ENCODE measurements around the gene FAM210A.

Gene FAM210A

GRCh38 chr18:13646633-13647032 is 79.7 kb downstream of the FAM210A start:
- no peak for DNase-seq (ENCODE audit: low read depth, low spot score)

GRCh38 chr18:13645093-13645492 is 81.3 kb downstream of the FAM210A start:
- no peak for DNase-seq (ENCODE audit: low read depth, low spot score)

GRCh38 chr18:13643261-13643751 is 83.1 kb downstream of the FAM210A start:
- no peak for DNase-seq (ENCODE audit: low read depth, low spot score)

- DNase-seq (ENCODE audit: low read depth, low spot score): no peak
Observed at GRCh38 chr18:13642440-13642827, 83.9 kb downstream of the FAM210A start.

DNA sequence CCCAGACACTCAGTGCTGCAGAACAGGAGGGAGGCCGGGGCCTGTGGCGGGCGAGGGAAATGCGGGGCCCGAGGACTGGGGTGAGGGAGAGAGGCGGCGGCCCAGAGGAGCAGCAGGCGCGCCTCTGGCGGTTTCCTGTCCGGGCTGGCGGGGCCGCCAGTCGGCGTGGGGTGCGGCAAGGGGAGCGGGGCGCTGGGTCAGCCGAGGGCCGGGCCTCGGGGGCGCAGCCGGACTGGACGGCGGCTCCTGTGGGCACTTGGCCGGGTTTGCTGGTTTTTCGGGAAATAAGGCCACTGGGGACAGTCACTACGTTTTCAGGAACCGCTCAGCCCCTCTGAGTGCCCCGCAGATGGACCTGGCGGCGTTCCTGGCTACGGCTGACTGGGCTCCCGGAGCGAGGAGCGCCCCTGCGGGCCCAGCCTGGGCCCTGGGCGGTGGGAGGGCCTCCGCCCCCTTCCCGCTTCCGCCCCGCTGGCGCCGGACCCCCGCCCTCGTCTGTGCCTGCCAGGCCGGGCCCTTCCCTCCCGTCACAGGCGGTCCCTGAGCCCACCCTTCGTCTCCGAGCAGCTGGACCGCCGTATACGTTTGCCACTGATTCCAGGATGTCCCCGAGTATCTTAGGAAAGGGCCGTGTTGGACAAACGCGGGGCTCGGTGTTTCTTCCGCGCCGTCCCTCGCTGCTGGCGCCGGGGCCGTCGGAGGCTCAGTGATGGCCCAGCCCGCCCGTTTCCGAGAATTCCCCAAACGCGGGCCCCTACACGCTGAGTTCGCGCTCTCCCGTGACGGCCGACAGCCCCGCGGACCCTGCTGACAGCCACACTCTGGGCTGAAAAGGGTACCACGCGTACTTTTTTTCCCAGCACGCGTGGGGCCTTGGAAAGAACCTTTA is 84.6 kb downstream of the FAM210A start:
- no peak for DNase-seq (ENCODE audit: low read depth, low spot score)

DNA sequence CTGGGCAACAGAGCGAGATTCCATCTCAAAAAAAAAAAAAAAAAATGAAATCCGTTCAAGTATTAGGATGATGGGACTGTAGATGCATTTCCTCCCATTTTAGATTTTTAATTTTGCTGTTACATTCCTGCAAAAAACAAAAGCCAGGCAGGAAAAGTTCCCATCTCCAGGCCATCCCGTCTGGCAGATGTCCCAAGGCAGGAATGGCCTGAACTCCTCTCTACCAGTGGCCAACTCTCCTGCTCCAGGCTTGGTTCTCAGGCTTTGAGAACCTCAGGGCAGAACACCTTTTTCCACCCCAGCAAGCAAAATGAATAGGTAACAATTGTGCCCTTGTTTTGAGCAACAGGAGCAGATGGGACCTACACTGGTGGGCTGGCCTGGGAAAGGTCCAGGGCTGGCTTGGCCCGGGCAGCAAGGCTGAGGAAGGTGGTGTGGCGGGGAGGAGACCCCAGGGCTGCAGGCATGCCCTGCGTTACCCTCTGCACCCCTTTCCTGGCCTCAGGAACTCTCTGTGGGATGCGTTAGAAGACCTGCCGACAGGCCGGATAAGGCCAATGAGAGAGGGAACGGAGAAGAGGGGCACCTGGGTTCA is 86.0 kb downstream of the FAM210A start:
- no peak for DNase-seq (ENCODE audit: low read depth, low spot score)

GRCh38 chr18:13638719-13639595 is 87.4 kb downstream of the FAM210A start:
- no peak for DNase-seq (ENCODE audit: low read depth, low spot score)

DNA sequence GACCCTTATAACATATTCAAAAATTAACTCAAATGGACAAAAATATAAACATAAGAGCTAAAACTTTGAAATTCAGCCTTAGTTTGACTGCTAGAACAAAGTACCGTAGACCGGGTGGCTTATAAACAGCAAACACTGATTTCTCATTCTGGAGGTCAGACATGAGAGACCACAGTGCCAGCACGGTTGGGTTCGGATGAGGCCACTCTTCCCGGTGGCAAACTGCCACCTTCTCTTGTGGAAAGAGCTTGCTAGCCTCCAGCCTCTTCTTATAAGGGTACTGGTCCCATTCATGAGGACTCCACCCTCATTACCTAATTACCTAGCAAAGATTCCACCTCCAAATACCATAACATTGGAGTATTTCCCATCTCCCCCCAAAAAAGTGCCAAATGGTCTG is 91.3 kb downstream of the FAM210A start:
- no peak for DNase-seq (ENCODE audit: low read depth, low spot score)

DNA sequence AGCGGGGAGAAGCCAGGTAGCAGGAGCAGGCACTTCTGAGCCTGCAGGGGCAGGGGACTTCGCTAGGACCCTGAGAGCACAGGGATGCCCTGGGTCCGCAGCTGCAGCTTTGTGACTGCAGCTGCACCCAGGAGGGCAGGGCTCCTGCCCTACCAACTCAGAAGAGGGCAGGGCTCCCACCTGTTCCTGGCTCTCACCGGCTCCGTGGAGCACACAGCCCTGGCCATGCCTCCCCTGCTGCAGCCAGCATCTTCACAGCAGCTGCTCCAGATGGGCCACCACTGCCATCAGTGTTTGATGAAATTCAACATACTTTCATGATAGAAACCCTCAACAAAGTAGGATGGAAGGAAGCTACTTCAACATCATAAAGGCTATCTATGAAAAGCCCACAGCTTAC is 92.7 kb downstream of the FAM210A start:
- DNase-seq (ENCODE audit: low read depth, low spot score): no peak

DNA sequence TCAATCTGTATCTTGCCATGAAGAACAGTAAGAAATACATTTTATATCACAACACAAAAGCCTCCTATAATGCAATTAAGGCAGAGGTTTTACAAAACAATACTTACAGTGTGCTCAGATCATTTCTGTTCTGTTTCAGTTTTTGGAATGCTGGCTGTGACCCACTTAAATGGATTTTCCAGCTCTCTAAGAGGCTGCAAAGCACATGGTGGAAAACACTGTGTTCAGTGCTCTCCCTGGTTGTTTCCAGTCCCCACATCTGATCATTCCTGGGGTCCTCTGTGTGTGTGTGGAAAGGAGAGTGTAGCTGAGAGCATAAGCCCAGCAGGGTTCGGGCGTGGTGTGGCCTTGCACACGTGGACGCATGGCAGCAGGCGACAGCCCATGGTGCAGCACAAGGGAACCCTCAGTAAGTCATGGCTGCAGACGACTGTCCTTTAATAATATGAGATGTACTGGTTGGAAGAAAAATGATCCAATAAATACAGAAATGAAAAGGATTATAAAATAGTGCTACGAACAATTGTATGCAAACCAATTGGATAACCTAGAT is 95.6 kb downstream of the FAM210A start:
- DNase-seq (ENCODE audit: low read depth, low spot score): no peak

DNA sequence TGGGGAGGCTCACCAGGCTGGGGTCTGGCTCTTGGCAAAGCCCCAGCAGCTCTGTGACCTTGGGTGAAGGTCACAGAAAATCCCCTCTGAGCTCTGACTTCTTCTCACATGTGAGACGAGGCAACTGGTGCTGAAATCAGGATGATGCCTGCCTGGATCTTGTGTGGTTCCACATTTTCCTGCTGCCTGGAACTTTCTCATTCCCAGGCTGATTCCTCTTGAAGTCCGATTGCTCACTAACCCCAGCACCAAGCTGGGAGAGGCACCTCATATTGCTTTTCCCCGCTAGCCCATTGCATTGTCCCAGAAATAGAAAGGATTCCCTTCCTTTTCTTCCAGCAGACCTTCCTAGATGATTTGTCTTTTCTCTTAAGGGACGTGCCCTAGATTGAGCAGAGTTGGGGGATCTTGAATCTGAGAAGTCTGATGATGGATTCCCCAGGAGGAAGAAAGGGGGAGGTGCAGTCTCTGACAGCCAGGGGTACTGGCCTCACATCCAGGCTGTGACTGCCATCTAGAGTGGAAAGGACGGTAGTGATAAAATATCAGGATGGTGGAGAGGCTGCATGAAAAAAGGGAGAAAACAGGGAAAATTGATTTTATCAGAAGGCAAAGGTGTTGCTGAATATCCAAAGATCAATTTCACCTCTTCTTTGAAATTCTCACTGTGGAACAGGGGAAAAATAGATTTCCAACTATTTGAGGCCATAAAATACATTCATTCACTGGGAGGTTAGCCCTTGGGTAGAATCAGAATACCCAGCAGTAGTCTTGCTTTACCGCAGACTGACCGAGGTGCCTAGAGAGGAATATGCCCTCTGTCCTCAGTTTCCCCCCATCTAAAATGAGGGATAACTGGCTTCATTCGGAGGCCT is 96.3 kb downstream of the FAM210A start:
- no peak for DNase-seq (ENCODE audit: low read depth, low spot score)

DNA sequence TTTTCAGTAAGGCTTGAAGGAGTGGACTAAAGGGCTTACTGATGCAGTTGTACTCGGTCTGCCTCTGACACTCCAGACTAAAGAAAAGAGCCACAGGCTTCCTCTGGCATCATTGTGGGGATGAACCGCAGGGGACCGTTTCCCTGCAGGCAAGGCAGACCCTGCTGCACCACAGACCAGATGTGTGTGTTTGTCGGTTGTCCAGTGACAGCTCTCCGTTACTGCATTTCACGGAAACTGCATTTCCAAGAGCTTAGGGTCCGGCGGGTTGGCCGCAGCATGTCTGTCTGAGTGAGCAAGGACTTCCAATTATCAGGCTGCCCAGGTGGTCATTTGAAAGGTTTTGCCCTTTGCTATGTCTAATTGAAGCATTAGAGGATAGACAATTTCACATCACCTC is 98.1 kb downstream of the FAM210A start:
- no peak for DNase-seq (ENCODE audit: low read depth, low spot score)

DNA sequence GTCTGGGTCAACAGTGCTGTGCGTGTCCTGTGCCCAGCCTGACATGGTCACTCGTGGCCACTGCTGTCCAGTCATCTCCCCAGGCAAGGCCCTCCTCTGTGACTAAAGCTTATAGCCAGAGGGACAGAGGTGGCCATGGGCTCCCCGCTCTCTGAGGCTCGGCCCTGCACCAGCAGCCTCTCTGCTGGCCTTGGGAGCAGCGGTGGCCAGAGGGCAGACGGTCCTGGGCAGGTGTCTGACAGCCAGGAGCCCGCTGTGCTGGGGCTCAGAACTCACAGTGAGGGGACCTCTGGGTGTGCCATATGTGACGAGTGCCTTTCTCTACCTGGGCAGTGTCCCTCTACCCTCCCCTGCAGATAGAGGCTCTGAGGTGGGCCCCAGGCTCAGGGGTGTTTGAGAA is 98.7 kb downstream of the FAM210A start:
- no peak for DNase-seq (ENCODE audit: low read depth, low spot score)

DNA sequence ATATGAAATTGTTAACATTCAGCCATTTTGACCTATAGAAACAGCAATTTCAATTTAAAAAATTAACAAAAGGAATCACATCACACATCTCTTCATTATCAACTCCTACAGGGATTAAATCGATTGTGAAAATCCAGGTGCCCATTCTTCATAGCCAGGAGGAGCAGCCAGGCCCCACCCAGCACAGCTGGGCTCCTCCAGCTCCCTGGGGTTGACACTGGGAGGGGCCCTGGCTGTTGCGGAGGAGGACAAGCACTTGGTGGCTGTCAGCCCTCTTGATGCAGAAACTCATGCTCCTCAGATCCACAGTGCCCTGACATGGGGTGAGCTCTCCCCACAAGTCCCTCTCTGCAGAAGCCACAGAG is 99.8 kb downstream of the FAM210A start:
- no peak for DNase-seq (ENCODE audit: low read depth, low spot score)

GRCh38 chr18:13625843-13626543 is 100.4 kb downstream of the FAM210A start:
- no peak for DNase-seq (ENCODE audit: low read depth, low spot score)

DNA sequence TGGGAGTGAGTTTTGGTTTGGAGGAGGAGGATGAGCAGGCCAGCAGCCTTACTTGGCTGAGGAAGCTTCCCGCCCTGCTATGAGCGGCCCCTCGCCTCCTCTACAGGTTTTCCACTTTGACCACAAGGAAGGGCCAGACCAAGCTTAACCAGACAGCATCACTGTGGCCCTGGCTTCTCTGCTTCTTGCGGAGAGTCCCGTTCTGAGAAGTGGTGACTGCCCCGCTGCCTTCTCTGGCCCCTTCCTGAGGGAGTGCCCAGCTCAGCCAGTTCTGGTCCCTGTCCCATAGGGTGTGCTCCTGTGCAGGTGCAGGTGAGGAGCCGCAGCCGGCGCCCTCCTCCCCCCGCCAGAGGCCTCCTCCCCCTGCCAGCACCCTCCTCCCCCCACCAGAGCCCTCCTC is 101.0 kb downstream of the FAM210A start:
- no peak for DNase-seq (ENCODE audit: low read depth, low spot score)

DNA sequence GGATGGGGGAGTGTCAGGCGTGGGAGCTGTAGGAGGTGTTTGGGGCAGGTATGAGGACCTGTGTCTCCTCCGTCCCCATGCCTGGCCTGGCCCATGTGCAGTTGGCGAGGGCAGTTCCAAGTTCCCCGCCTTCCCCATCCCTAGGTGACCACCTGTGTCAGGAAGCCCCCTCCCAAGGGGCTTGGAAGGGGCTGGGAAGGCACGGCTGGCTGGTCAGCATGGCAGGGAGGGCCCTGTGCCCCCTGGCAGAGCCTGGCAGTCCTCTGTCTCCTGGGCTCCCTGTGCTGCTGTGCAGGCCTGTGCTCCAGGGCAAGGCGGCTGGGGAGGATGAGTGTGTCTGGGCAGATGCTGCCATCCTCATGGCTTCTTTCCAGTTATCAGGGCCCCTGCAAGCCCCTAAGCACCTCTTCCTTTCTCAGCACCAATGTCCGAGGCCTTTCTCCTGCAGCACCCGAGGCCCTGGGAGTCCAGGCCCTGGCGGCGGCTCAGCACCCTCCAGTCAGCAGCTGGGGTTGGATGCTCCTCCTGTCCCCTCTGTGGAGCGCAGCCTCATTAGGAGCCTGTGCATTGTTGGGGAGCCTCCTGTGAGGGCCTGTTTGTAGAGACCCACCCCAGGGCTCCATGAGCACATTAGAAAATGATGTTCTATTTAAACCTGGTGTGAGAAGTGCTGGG is 101.7 kb downstream of the FAM210A start:
- DNase-seq (ENCODE audit: low read depth, low spot score): no peak

DNA sequence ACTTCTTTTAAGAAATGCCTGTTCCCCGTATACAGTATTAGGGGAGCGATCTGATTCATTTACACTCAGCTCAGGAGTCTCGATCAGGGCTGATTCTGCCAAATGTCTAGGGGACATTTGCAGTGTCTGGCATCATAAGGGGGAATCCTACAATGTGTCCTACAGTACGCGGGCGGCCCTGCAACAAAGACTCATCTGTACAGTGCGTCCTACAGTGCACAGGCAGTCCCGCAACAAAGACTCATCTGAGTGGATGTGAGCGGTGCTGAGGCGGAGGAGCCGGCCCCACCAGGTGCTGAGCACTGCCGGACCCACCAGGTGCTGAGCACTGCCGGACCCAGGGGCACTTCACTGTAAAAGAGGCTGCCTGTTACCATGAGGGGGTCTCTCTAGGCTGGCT is 102.5 kb downstream of the FAM210A start:
- no peak for DNase-seq (ENCODE audit: low read depth, low spot score)

DNA sequence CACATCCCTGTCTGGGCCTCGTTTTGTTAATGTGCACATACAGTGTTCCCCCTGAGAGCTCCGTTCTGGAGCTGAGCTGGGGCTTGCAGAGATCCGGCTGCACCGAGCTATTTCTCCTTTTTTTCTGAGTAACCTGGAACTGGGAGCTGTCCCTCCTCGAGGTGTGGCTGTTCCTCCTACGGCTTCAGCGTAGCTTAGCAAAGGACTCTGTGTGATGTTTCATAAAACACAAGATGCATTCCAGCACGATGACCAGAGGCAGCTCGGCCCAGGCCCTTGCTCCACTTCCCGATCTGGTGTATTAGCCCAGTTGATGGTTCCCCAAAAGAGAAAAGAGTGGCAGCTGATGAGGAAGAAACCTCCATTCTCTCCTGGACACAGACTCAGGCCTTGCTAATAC is 103.0 kb downstream of the FAM210A start:
- DNase-seq (ENCODE audit: low read depth, low spot score): no peak

GRCh38 chr18:13622751-13623150 is 103.6 kb downstream of the FAM210A start:
- DNase-seq (ENCODE audit: low read depth, low spot score): no peak

Measured in brain pericyte (primary cell).